SK-N-SH (cell line): ENCODE data around the gene EDIL3. TPM values are rescaled to one million over a fixed set of nuclear protein-coding genes. Genes with fewer than 3 reads are reported as not detected.

ENCODE experiments used
- CTCF ChIA-PET: fragments of 300-600, 350-600 bp; formaldehyde crosslinking; extraction: SDS; loops from one replicate; lab custom pipeline; 2021; lab: Yijun Ruan, JAX
- POLR2A ChIA-PET: fragments of 350-600 bp; sonication (Branson Sonifier 250); formaldehyde crosslinking; extraction: SDS; loops from one replicate; lab custom pipeline; 2020; ENCODE audit warnings: antibody characterized with exemption, inconsistent platforms; lab: Yijun Ruan, JAX
- DNase-seq: peaks from one replicate; pipeline ENCODE4 v3.0.0; 2012
- H2AFZ ChIP-seq: fragments of 200-600 bp; sonication (generic); 2 replicates; pipeline ENCODE4 v1.8.1; 2016; ENCODE audit warnings: antibody characterized with exemption, mild to moderate bottlenecking, low read depth
- H3F3A ChIP-seq: fragments of 200-600 bp; sonication (generic); replicated peaks from 2 replicates; pipeline ENCODE3; 2016; ENCODE audit warnings: antibody characterized with exemption, mild to moderate bottlenecking; ENCODE audit not compliant: insufficient read depth
- H3K27ac ChIP-seq, 2 experiments: fragments of 200-500 bp in 1 of 2; fragments of 200-600 bp in 1 of 2; sonication (Bioruptor generic) in 1 of 2; sonication (generic), shearing (Covaris generic) in 1 of 2; 2 replicates each; pipeline versions ENCODE4 v1.5.1 to v1.6.1; 2014 to 2016; ENCODE audit warnings: low read depth in 2 of 2, inconsistent platforms in 1 of 2, low read length in 1 of 2, mild to moderate bottlenecking in 1 of 2, mixed read lengths in 1 of 2
- H3K27me3 ChIP-seq: fragments of 200-600 bp; sonication (generic), shearing (Covaris generic); 2 replicates; pipeline ENCODE4 v1.6.1; 2016; ENCODE audit warnings: mixed run types; ENCODE audit not compliant: insufficient read depth
- H3K36me3 ChIP-seq, 2 experiments: fragments of 200-500 bp in 1 of 2; fragments of 200-600 bp in 1 of 2; sonication (Bioruptor generic) in 1 of 2; sonication (generic) in 1 of 2; replicated peaks in 1 of 2; 2 replicates each; pipeline versions ENCODE3 to v1.5.1; 2014 to 2016; ENCODE audit warnings: low read length in 1 of 2, mild to moderate bottlenecking in 1 of 2; ENCODE audit not compliant: insufficient read depth in 2 of 2, control insufficient read depth in 1 of 2
- H3K4me1 ChIP-seq, 2 experiments: fragments of 200-500 bp in 1 of 2; fragments of 200-600 bp in 1 of 2; sonication (Bioruptor generic) in 1 of 2; sonication (generic), shearing (Covaris generic) in 1 of 2; 2 replicates each; pipeline versions ENCODE4 v1.5.1 to v1.6.1; 2014 to 2016; ENCODE audit warnings: low read depth in 1 of 2, low read length in 1 of 2, mixed run types in 1 of 2; ENCODE audit not compliant: insufficient read depth in 2 of 2, control insufficient read depth in 1 of 2
- H3K4me2 ChIP-seq: fragments of 200-600 bp; sonication (generic), shearing (Covaris generic); 2 replicates; pipeline ENCODE4 v1.6.1; 2017; ENCODE audit warnings: mixed run types
- H3K4me3 ChIP-seq, 2 experiments: fragments of 200-500 bp in 1 of 2; fragments of 200-600 bp in 1 of 2; sonication (Bioruptor generic) in 1 of 2; sonication (generic), shearing (Covaris generic) in 1 of 2; 2 replicates each; pipeline versions ENCODE4 v1.5.1 to v1.8.1; 2014 to 2016; ENCODE audit warnings: low read depth in 2 of 2, inconsistent platforms in 1 of 2, low read length in 1 of 2, mild to moderate bottlenecking in 1 of 2, mixed read lengths in 1 of 2, moderate library complexity in 1 of 2
- H3K79me2 ChIP-seq: fragments of 200-600 bp; sonication (generic); 2 replicates; pipeline ENCODE4 v1.8.1; 2017; ENCODE audit warnings: mild to moderate bottlenecking; ENCODE audit not compliant: insufficient read depth
- H3K9ac ChIP-seq: fragments of 200-600 bp; sonication (generic); 2 replicates; pipeline ENCODE4 v1.6.1; 2017; ENCODE audit warnings: mixed run types
- H3K9me2 ChIP-seq: fragments of 200-600 bp; sonication (generic); 2 replicates; pipeline ENCODE4 v1.6.1; 2017; ENCODE audit warnings: mixed run types
- H3K9me3 ChIP-seq: fragments of 200-600 bp; sonication (generic); 2 replicates; pipeline ENCODE4 v1.6.1; 2017; ENCODE audit warnings: mixed run types, mild to moderate bottlenecking, moderate library complexity
- H4K20me1 ChIP-seq: fragments of 200-600 bp; sonication (generic); 2 replicates; pipeline ENCODE4 v1.6.1; 2017; ENCODE audit warnings: mild to moderate bottlenecking, mixed run types; ENCODE audit not compliant: insufficient read depth
- CHD2 ChIP-seq: fragments of 150-350 bp; IDR thresholded peaks from 2 replicates; pipeline ENCODE4 v1.6.1; 2018; ENCODE audit warnings: low read length; ENCODE audit not compliant: partially characterized antibody
- EP300 ChIP-seq, 2 experiments: IDR thresholded peaks; 2 replicates each; pipeline versions ENCODE4 v1.4.0 to v1.6.1; 2012; ENCODE audit warnings: borderline replicate concordance in 1 of 2, low read depth in 1 of 2, low read length in 1 of 2
- EZH2phosphoT487 ChIP-seq: fragments of 200-600 bp; sonication (generic); IDR thresholded peaks from 2 replicates; pipeline ENCODE4 v1.6.1; 2017; ENCODE audit warnings: low read depth, mixed run types, mild to moderate bottlenecking, antibody characterized with exemption, moderate library complexity, borderline replicate concordance
- FOSL2 ChIP-seq: IDR thresholded peaks from 2 replicates; pipeline ENCODE4 v1.4.0; 2012; ENCODE audit warnings: low read depth, mild to moderate bottlenecking, moderate library complexity, borderline replicate concordance
- FOXM1 ChIP-seq: IDR thresholded peaks from 2 replicates; pipeline ENCODE4 v1.4.0; 2012; ENCODE audit warnings: low read depth, mild to moderate bottlenecking
- GATA2 ChIP-seq: sonication (generic); formaldehyde crosslinking; IDR thresholded peaks from 2 replicates; pipeline ENCODE4 v1.5.0; 2020; ENCODE audit warnings: mild to moderate bottlenecking, missing genetic modification reagents
- JUND ChIP-seq: IDR thresholded peaks from 2 replicates; pipeline ENCODE4 v1.4.0; 2012
- MXI1 ChIP-seq: IDR thresholded peaks from 2 replicates; pipeline ENCODE4 v1.6.1; 2012; ENCODE audit warnings: mild to moderate bottlenecking, low read depth, low read length, improper control_type of control experiment
- PBX3 ChIP-seq: IDR thresholded peaks from 2 replicates; pipeline ENCODE4; 2012
- RAD21 ChIP-seq: IDR thresholded peaks from 2 replicates; pipeline ENCODE4 v1.6.1; 2012; ENCODE audit warnings: mild to moderate bottlenecking, low read length
- RCOR1 ChIP-seq: fragments of 150-350 bp; IDR thresholded peaks from 2 replicates; pipeline ENCODE4 v1.6.1; 2017; ENCODE audit warnings: antibody characterized with exemption, low read length
- RFX5 ChIP-seq: IDR thresholded peaks from 2 replicates; pipeline ENCODE4 v1.6.1; 2012; ENCODE audit warnings: mild to moderate bottlenecking, improper control_type of control experiment, low read length
- RXRA ChIP-seq: IDR thresholded peaks from 2 replicates; pipeline ENCODE4 v1.4.0; 2012; ENCODE audit warnings: low read depth, mild to moderate bottlenecking, borderline replicate concordance
- SIN3A ChIP-seq: IDR thresholded peaks from 2 replicates; pipeline ENCODE4 v1.6.1; 2012; ENCODE audit warnings: low read depth, mild to moderate bottlenecking, low read length, moderate library complexity, borderline replicate concordance
- SMC3 ChIP-seq: IDR thresholded peaks from 2 replicates; pipeline ENCODE4 v1.6.1; 2012; ENCODE audit warnings: low read depth, low read length, improper control_type of control experiment
- TEAD4 ChIP-seq: IDR thresholded peaks from 2 replicates; pipeline ENCODE4 v1.4.0; 2012; ENCODE audit warnings: mild to moderate bottlenecking, borderline replicate concordance; ENCODE audit not compliant: insufficient read depth
- USF1 ChIP-seq: IDR thresholded peaks from 2 replicates; pipeline ENCODE4 v1.4.0; 2012; ENCODE audit warnings: low read depth, borderline replicate concordance
- ZBTB33 ChIP-seq: IDR thresholded peaks from 2 replicates; pipeline ENCODE4 v1.4.0; 2012; ENCODE audit warnings: low read depth, borderline replicate concordance
- polyA plus RNA-seq, 3 experiments: library from polyadenylated mRNA; depleted of rRNA; stranded (reverse); fragments of >200 nt; gene quantifications; 2 replicates each; pipeline ENCODE4 v1.2.3, GENCODE V29; 2012
- TF ChIP-seq, protein P1 (sequence below): fragments of 150-350 bp; IDR thresholded peaks from 2 replicates; pipeline ENCODE4 v1.6.1; 2016; ENCODE audit warnings: mild to moderate bottlenecking, low read depth, low read length
- TF ChIP-seq, protein P2 (sequence below): fragments of 150-350 bp; IDR thresholded peaks from 2 replicates; pipeline ENCODE4 v1.6.1; 2017; ENCODE audit warnings: antibody characterized with exemption, low read length, low read depth, borderline replicate concordance
- TF ChIP-seq, protein P3 (sequence below): IDR thresholded peaks from 2 replicates; pipeline ENCODE4 v1.6.1; 2012; ENCODE audit warnings: mild to moderate bottlenecking, low read depth, low read length, moderate library complexity

The EDIL3 gene
- polyA plus RNA-seq, 1 of the 3 experiments (the other 2 are of a cell fraction), result 51.5 TPM

DNA sequence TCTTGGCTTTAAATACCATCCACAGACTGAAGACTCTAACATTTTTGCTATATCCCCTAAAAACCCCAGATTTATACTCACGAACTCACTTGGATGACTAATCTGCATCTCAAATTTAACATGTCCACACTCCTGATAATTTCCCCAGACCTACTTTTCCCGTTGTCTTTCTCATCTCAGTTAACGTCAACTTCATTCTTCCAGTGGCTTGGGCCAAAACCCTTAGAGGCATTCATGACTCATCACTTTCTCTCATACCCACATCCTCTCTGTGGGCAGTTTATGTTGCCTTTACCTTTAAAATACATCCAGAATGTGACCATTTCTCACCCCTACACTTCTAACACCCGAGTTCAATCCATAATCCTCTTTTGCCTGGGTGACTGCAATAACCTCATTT is 96.7 kb downstream of the EDIL3 start (continued):
- TF ChIP-seq, protein P1, sequence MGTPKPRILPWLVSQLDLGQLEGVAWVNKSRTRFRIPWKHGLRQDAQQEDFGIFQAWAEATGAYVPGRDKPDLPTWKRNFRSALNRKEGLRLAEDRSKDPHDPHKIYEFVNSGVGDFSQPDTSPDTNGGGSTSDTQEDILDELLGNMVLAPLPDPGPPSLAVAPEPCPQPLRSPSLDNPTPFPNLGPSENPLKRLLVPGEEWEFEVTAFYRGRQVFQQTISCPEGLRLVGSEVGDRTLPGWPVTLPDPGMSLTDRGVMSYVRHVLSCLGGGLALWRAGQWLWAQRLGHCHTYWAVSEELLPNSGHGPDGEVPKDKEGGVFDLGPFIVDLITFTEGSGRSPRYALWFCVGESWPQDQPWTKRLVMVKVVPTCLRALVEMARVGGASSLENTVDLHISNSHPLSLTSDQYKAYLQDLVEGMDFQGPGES, result no peak
- TF ChIP-seq, protein P2, sequence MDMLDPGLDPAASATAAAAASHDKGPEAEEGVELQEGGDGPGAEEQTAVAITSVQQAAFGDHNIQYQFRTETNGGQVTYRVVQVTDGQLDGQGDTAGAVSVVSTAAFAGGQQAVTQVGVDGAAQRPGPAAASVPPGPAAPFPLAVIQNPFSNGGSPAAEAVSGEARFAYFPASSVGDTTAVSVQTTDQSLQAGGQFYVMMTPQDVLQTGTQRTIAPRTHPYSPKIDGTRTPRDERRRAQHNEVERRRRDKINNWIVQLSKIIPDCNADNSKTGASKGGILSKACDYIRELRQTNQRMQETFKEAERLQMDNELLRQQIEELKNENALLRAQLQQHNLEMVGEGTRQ, result no peak
- TF ChIP-seq EZH2phosphoT487, result no peak
- no peak for TF ChIP-seq FOXM1
- TF ChIP-seq FOSL2, result peak; percentile 88
- TF ChIP-seq MXI1, result no peak
- no peak for TF ChIP-seq RFX5
- peak; percentile 86 for TF ChIP-seq JUND
- TF ChIP-seq EP300 (IDR thresholded peaks at IDR 0.05; ENCODE audit: borderline replicate concordance in 1 of 2, low read depth in 1 of 2, low read length in 1 of 2), result peak in 1 of 2 experiments; percentile 88; a peak in 2 of 4 replicates
- TF ChIP-seq RCOR1, result no peak
- no peak for TF ChIP-seq GATA2
- peak; percentile 64; the same call in 1 of the 2 replicates for TF ChIP-seq TEAD4
- TF ChIP-seq RXRA, result peak; percentile 77; the same call in 1 of the 2 replicates
- TF ChIP-seq PBX3, result peak; percentile 70
- TF ChIP-seq RAD21, result no peak
- TF ChIP-seq, all 33 proteins: peak for 11

DNA sequence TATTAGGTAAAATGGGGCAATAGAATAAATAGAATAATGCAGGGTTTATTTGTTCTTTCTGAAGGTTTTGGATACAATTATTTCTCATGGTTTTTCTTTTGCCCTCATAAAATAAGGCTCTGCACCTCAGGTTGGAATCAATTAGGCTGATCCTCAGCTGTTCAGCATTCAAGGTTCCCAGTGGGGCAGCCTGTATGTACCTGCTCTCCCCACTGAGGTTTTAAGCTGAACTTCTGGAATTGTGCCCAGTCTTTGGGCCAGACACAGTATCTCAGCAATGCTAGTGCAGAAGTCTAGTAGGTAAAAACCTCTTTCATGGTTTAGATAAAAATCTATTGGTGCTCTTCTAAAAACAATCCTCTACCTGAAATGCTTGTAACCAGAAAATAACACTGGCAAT is 98.0 kb downstream of the EDIL3 start:
- peaks cover 41% of the 10 kb centered on the region for H3K79me2 ChIP-seq
- no peaks in the 10 kb centered on the region for H3K36me3 ChIP-seq
- H3K9me2 ChIP-seq, result no peaks in the 10 kb centered on the region
- H3K4me3 ChIP-seq, result no peak overlapping the region
- H3K4me1 ChIP-seq, result peaks cover 7 to 28% of the 10 kb centered on the region in 2 experiments
- no peak for DNase-seq
- peak overlapping the region in 1 of 2 experiments; percentile 11; a peak in 1 of 4 replicates for H3K27ac ChIP-seq
- H3K9me3 ChIP-seq, result no peaks in the 10 kb centered on the region
- H3K9ac ChIP-seq, result no peak overlapping the region
- peaks cover 40% of the 10 kb centered on the region for H3F3A ChIP-seq
- ChIA-PET CTCF (interaction anchor here (0.6 kb wide), 1 partner anchor 15 kb away, joined by 3 read pairs; no protein-coding TSS in a partner anchor), POLR2A (no interaction called here)
- no peaks in the 10 kb centered on the region for H4K20me1 ChIP-seq
- H3K27me3 ChIP-seq, result no peaks in the 10 kb centered on the region
- H2AFZ ChIP-seq, result no peak overlapping the region
- no peak overlapping the region for H3K4me2 ChIP-seq
- TF ChIP-seq USF1 (no peak), JUND (no peak), CHD2 (no peak), SMC3 (no peak), ZBTB33 (no peak), PBX3 (no peak), RXRA (no peak), SIN3A (no peak)
- TF ChIP-seq, protein P3, sequence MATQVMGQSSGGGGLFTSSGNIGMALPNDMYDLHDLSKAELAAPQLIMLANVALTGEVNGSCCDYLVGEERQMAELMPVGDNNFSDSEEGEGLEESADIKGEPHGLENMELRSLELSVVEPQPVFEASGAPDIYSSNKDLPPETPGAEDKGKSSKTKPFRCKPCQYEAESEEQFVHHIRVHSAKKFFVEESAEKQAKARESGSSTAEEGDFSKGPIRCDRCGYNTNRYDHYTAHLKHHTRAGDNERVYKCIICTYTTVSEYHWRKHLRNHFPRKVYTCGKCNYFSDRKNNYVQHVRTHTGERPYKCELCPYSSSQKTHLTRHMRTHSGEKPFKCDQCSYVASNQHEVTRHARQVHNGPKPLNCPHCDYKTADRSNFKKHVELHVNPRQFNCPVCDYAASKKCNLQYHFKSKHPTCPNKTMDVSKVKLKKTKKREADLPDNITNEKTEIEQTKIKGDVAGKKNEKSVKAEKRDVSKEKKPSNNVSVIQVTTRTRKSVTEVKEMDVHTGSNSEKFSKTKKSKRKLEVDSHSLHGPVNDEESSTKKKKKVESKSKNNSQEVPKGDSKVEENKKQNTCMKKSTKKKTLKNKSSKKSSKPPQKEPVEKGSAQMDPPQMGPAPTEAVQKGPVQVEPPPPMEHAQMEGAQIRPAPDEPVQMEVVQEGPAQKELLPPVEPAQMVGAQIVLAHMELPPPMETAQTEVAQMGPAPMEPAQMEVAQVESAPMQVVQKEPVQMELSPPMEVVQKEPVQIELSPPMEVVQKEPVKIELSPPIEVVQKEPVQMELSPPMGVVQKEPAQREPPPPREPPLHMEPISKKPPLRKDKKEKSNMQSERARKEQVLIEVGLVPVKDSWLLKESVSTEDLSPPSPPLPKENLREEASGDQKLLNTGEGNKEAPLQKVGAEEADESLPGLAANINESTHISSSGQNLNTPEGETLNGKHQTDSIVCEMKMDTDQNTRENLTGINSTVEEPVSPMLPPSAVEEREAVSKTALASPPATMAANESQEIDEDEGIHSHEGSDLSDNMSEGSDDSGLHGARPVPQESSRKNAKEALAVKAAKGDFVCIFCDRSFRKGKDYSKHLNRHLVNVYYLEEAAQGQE, result no peak
